ENCODE data around the gene C10orf95. TPM values are rescaled to one million over a fixed set of nuclear protein-coding genes. Genes with fewer than 3 reads are reported as not detected.
A peak's percentile ranks its signal among the peaks of the same experiment; 100 is the strongest.

The C10orf95 gene
- total and polyA plus RNA-seq, 2 donors (not counting 1 experiment from before 2014, with no cell fraction given) = 0.32 to 0.63 TPM

- DNase-seq (no peak), ATAC-seq (ENCODE audit: low read depth) (no peak)
- H3K9me3 ChIP-seq (ENCODE audit: control extremely low read depth in 1 of 3, control insufficient read depth in 2 of 3, insufficient read depth in 1 of 3, low read length in 2 of 3) = no peaks in the 10 kb centered on the region
- H3K4me3 ChIP-seq (ENCODE audit: control extremely low read depth in 1 of 5, extremely low read depth in 1 of 5, insufficient read depth in 1 of 5, low read depth in 2 of 5, low read length in 4 of 5) = no peak overlapping the region
- no peak overlapping the region for H3K9ac ChIP-seq (ENCODE audit: low read length)
- H2AFZ ChIP-seq (ENCODE audit: insufficient read depth, low read depth, low read length, poor library complexity, severe bottlenecking) = no peak overlapping the region
- CTCF ChIA-PET = interaction anchor here (3.9 to 6.2 kb wide), 2 partner anchors 8 to 58 kb away, joined by 30 to 32 read pairs; partner anchors contain the start of gene NFKB2
- 82% methylated on average over 2 of the region's 3 CpGs for WGBS (ENCODE audit: insufficient coverage)
- peaks cover 13% of the 10 kb centered on the region for H4K20me1 ChIP-seq (ENCODE audit: control insufficient read depth, insufficient read depth, low read length, poor library complexity, severe bottlenecking)
- intact Hi-C loops (cut with micrococcal nuclease) = no loop called here
- Mint-ChIP-seq H3K9me3 (ENCODE audit: insufficient read depth) (no peaks in the 10 kb centered on the region), H3K4me3 (peak overlapping the region; percentile 74), H3K4me1 (peaks cover 19% of the 10 kb centered on the region), H3K27ac (peak overlapping the region; percentile 82), H3K27me3 (no peaks in the 10 kb centered on the region)
- peaks cover 12 to 15% of the 10 kb centered on the region in 2 donors for H3K4me1 ChIP-seq (ENCODE audit: control insufficient read depth in 2 of 2, insufficient read depth in 2 of 2, low read length in 2 of 2)
- TF ChIP-seq EZH2 (IDR thresholded peaks at IDR 0.05; ENCODE audit: borderline replicate concordance, insufficient read depth, low read depth, low read length, poor library complexity, severe bottlenecking) = no peak
- TF ChIP-seq, protein P1, sequence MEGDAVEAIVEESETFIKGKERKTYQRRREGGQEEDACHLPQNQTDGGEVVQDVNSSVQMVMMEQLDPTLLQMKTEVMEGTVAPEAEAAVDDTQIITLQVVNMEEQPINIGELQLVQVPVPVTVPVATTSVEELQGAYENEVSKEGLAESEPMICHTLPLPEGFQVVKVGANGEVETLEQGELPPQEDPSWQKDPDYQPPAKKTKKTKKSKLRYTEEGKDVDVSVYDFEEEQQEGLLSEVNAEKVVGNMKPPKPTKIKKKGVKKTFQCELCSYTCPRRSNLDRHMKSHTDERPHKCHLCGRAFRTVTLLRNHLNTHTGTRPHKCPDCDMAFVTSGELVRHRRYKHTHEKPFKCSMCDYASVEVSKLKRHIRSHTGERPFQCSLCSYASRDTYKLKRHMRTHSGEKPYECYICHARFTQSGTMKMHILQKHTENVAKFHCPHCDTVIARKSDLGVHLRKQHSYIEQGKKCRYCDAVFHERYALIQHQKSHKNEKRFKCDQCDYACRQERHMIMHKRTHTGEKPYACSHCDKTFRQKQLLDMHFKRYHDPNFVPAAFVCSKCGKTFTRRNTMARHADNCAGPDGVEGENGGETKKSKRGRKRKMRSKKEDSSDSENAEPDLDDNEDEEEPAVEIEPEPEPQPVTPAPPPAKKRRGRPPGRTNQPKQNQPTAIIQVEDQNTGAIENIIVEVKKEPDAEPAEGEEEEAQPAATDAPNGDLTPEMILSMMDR (IDR thresholded peaks at IDR 0.05) = no peak
- peaks cover 10% of the 10 kb centered on the region for H3K79me2 ChIP-seq (ENCODE audit: control insufficient read depth, insufficient read depth, low read length)
- H3K4me2 ChIP-seq (replicated peaks; ENCODE audit: low read depth, low read length, poor library complexity, severe bottlenecking) = no peak overlapping the region
- H3K27me3 ChIP-seq (replicated peaks in 1 of 4; ENCODE audit: control extremely low read depth in 1 of 4, control insufficient read depth in 3 of 4, insufficient read depth in 4 of 4, low read length in 3 of 4) = no peaks in the 10 kb centered on the region
- no peak overlapping the region for H3K27ac ChIP-seq (ENCODE audit: low read length in 2 of 2)
- POLR2A ChIA-PET = interaction anchor here (0.7 to 1.0 kb wide), 2 partner anchors 9 to 194 kb away, joined by 4 to 5 read pairs; no protein-coding TSS in a partner anchor
- peaks cover 0 to 20% of the 10 kb centered on the region in 2 experiments for H3K36me3 ChIP-seq (replicated peaks in 1 of 2; ENCODE audit: control extremely low read depth in 1 of 2, control insufficient read depth in 1 of 2, extremely low read depth in 1 of 2, insufficient read depth in 2 of 2, low read length in 1 of 2)
Measured at GRCh38 chr10:102452672-102453340, 1.5 kb upstream of the C10orf95 start.

All from B cell (primary cell).